HEK293 (cell line): ENCODE measurements around the gene NOS1AP.

Experiments used
- CTCF ChIP-seq: fragments of 450-650 bp; formaldehyde crosslinking; IDR thresholded peaks from 2 replicates; pipeline ENCODE4 v1.5.1; 2016; ENCODE audit warnings: missing biosample characterization, missing genetic modification characterization
- OSR2 ChIP-seq: fragments of 450-650 bp; formaldehyde crosslinking; IDR thresholded peaks from 2 replicates; pipeline ENCODE4 v1.5.1; 2016; ENCODE audit warnings: missing biosample characterization, missing genetic modification characterization
- OVOL3 ChIP-seq: fragments of 450-650 bp; formaldehyde crosslinking; IDR thresholded peaks from 2 replicates; pipeline ENCODE4 v1.5.1; 2016; ENCODE audit warnings: missing biosample characterization, missing genetic modification characterization
- SCRT1 ChIP-seq: fragments of 450-650 bp; formaldehyde crosslinking; IDR thresholded peaks from 2 replicates; pipeline ENCODE4 v1.5.1; 2016; ENCODE audit warnings: missing biosample characterization, missing genetic modification characterization, borderline replicate concordance
- WT1 ChIP-seq: fragments of 450-650 bp; formaldehyde crosslinking; IDR thresholded peaks from 2 replicates; pipeline ENCODE4 v1.5.1; 2016; ENCODE audit warnings: missing biosample characterization, missing genetic modification characterization
- YY1 ChIP-seq: fragments of 450-650 bp; formaldehyde crosslinking; IDR thresholded peaks from 2 replicates; pipeline ENCODE4 v1.5.1; 2018; ENCODE audit warnings: missing biosample characterization, missing genetic modification characterization
- ZBTB48 ChIP-seq: fragments of 450-650 bp; formaldehyde crosslinking; IDR thresholded peaks from 2 replicates; pipeline ENCODE4 v1.5.1; 2016; ENCODE audit warnings: missing biosample characterization, missing genetic modification characterization
- ZEB2 ChIP-seq: fragments of 450-650 bp; formaldehyde crosslinking; IDR thresholded peaks from 2 replicates; pipeline ENCODE4 v1.5.1; 2016; ENCODE audit warnings: missing biosample characterization, missing genetic modification characterization
- ZIC2 ChIP-seq: fragments of 450-650 bp; formaldehyde crosslinking; IDR thresholded peaks from 2 replicates; pipeline ENCODE4 v1.5.1; 2016; ENCODE audit warnings: missing biosample characterization, missing genetic modification characterization
- ZNF16 ChIP-seq: fragments of 450-650 bp; formaldehyde crosslinking; IDR thresholded peaks from 2 replicates; pipeline ENCODE4 v1.5.1; 2016; ENCODE audit warnings: low read depth, missing biosample characterization, missing genetic modification characterization
- ZNF174 ChIP-seq: fragments of 450-650 bp; formaldehyde crosslinking; IDR thresholded peaks from 2 replicates; pipeline ENCODE4 v1.5.0; 2017; ENCODE audit warnings: missing biosample characterization, mild to moderate bottlenecking, missing genetic modification characterization
- ZNF223 ChIP-seq: fragments of 450-650 bp; formaldehyde crosslinking; IDR thresholded peaks from 2 replicates; pipeline ENCODE4 v1.5.1; 2016; ENCODE audit warnings: missing biosample characterization, missing genetic modification characterization
- ZNF248 ChIP-seq: fragments of 450-650 bp; formaldehyde crosslinking; IDR thresholded peaks from 2 replicates; pipeline ENCODE4 v1.5.1; 2017; ENCODE audit warnings: missing biosample characterization, missing genetic modification characterization
- ZNF302 ChIP-seq: fragments of 450-650 bp; formaldehyde crosslinking; IDR thresholded peaks from 2 replicates; pipeline ENCODE4 v1.5.1; 2016; ENCODE audit warnings: missing biosample characterization, missing genetic modification characterization, low read depth
- ZNF324 ChIP-seq: fragments of 450-650 bp; formaldehyde crosslinking; IDR thresholded peaks from 2 replicates; pipeline ENCODE4 v1.5.1; 2016; ENCODE audit warnings: missing biosample characterization, missing genetic modification characterization
- ZNF335 ChIP-seq: fragments of 450-650 bp; formaldehyde crosslinking; conservative IDR thresholded peaks from 2 replicates; pipeline ENCODE4 v1.5.1; 2016; ENCODE audit warnings: missing biosample characterization, missing genetic modification characterization
- ZNF341 ChIP-seq: fragments of 450-650 bp; formaldehyde crosslinking; IDR thresholded peaks from 2 replicates; pipeline ENCODE4; 2016; ENCODE audit warnings: low read depth, missing biosample characterization, missing genetic modification characterization
- ZNF350 ChIP-seq: fragments of 450-650 bp; formaldehyde crosslinking; IDR thresholded peaks from 2 replicates; pipeline ENCODE4 v1.5.0; 2017; ENCODE audit warnings: missing biosample characterization, mild to moderate bottlenecking, missing genetic modification characterization
- ZNF394 ChIP-seq: fragments of 450-650 bp; formaldehyde crosslinking; IDR thresholded peaks from 2 replicates; pipeline ENCODE4 v1.5.1; 2016; ENCODE audit warnings: missing biosample characterization, missing genetic modification characterization, mild to moderate bottlenecking, moderate library complexity, borderline replicate concordance
- ZNF423 ChIP-seq: fragments of 450-650 bp; formaldehyde crosslinking; IDR thresholded peaks from 2 replicates; pipeline ENCODE4 v1.5.1; 2016; ENCODE audit warnings: missing biosample characterization, missing genetic modification characterization
- ZNF426 ChIP-seq: fragments of 450-650 bp; formaldehyde crosslinking; IDR thresholded peaks from 2 replicates; pipeline ENCODE4 v1.5.1; 2017; ENCODE audit warnings: missing biosample characterization, missing genetic modification characterization, mild to moderate bottlenecking, inconsistent platforms, moderate library complexity
- ZNF707 ChIP-seq: fragments of 450-650 bp; formaldehyde crosslinking; IDR thresholded peaks from 2 replicates; pipeline ENCODE4 v1.5.1; 2016; ENCODE audit warnings: missing biosample characterization, missing genetic modification characterization
- ZNF776 ChIP-seq: fragments of 450-650 bp; formaldehyde crosslinking; IDR thresholded peaks from 2 replicates; pipeline ENCODE4 v1.5.0; 2017; ENCODE audit warnings: missing biosample characterization, missing genetic modification characterization, borderline replicate concordance
- TF ChIP-seq, protein P1 (sequence below): fragments of 450-650 bp; formaldehyde crosslinking; IDR thresholded peaks from 2 replicates; pipeline ENCODE4 v1.5.1; 2017; ENCODE audit warnings: missing biosample characterization, missing genetic modification characterization
- TF ChIP-seq, protein P2 (sequence below): fragments of 450-650 bp; formaldehyde crosslinking; IDR thresholded peaks from 2 replicates; pipeline ENCODE4 v1.5.1; 2016; ENCODE audit warnings: missing biosample characterization, missing genetic modification characterization
- TF ChIP-seq, protein P3 (sequence below): fragments of 450-650 bp; formaldehyde crosslinking; IDR thresholded peaks from 2 replicates; pipeline ENCODE4 v1.5.1; 2016; ENCODE audit warnings: missing biosample characterization, missing genetic modification characterization
- TF ChIP-seq, protein P4 (sequence below): fragments of 450-650 bp; formaldehyde crosslinking; conservative IDR thresholded peaks from 2 replicates; pipeline ENCODE4 v1.5.1; 2016; ENCODE audit warnings: low read depth, missing biosample characterization, missing genetic modification characterization

Gene NOS1AP

GRCh38 chr1:162069334-162070093 is at the start of gene NOS1AP (continued):
- TF ChIP-seq ZNF174 (tag by site-specific recombination), result no peak
- TF ChIP-seq, protein P1, sequence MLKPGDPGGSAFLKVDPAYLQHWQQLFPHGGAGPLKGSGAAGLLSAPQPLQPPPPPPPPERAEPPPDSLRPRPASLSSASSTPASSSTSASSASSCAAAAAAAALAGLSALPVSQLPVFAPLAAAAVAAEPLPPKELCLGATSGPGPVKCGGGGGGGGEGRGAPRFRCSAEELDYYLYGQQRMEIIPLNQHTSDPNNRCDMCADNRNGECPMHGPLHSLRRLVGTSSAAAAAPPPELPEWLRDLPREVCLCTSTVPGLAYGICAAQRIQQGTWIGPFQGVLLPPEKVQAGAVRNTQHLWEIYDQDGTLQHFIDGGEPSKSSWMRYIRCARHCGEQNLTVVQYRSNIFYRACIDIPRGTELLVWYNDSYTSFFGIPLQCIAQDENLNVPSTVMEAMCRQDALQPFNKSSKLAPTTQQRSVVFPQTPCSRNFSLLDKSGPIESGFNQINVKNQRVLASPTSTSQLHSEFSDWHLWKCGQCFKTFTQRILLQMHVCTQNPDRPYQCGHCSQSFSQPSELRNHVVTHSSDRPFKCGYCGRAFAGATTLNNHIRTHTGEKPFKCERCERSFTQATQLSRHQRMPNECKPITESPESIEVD (tag by site-specific recombination), result no peak
- TF ChIP-seq ZNF426, result no peak
- TF ChIP-seq ZNF776 (tag by site-specific recombination), result no peak
- no peak for TF ChIP-seq ZNF223 (tag by site-specific recombination)
- TF ChIP-seq SCRT1 (tag by site-specific recombination), result no peak
- TF ChIP-seq ZNF16 (tag by site-specific recombination), result no peak
- TF ChIP-seq, protein P2, sequence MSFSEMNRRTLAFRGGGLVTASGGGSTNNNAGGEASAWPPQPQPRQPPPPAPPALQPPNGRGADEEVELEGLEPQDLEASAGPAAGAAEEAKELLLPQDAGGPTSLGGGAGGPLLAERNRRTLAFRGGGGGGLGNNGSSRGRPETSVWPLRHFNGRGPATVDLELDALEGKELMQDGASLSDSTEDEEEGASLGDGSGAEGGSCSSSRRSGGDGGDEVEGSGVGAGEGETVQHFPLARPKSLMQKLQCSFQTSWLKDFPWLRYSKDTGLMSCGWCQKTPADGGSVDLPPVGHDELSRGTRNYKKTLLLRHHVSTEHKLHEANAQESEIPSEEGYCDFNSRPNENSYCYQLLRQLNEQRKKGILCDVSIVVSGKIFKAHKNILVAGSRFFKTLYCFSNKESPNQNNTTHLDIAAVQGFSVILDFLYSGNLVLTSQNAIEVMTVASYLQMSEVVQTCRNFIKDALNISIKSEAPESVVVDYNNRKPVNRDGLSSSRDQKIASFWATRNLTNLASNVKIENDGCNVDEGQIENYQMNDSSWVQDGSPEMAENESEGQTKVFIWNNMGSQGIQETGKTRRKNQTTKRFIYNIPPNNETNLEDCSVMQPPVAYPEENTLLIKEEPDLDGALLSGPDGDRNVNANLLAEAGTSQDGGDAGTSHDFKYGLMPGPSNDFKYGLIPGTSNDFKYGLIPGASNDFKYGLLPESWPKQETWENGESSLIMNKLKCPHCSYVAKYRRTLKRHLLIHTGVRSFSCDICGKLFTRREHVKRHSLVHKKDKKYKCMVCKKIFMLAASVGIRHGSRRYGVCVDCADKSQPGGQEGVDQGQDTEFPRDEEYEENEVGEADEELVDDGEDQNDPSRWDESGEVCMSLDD (tag by site-specific recombination), result no peak
- TF ChIP-seq OVOL3 (tag by site-specific recombination), result no peak
- TF ChIP-seq, protein P3, sequence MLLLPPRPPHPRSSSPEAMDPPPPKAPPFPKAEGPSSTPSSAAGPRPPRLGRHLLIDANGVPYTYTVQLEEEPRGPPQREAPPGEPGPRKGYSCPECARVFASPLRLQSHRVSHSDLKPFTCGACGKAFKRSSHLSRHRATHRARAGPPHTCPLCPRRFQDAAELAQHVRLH (tag by site-specific recombination), result no peak
- TF ChIP-seq ZNF335 (tag by site-specific recombination), result peak; percentile 93
- TF ChIP-seq ZEB2, result peak; percentile 74
- no peak for TF ChIP-seq YY1 (tag by site-specific recombination)
- TF ChIP-seq ZNF324, result no peak
- no peak for TF ChIP-seq ZNF394 (tag by site-specific recombination)
- TF ChIP-seq, protein P4, sequence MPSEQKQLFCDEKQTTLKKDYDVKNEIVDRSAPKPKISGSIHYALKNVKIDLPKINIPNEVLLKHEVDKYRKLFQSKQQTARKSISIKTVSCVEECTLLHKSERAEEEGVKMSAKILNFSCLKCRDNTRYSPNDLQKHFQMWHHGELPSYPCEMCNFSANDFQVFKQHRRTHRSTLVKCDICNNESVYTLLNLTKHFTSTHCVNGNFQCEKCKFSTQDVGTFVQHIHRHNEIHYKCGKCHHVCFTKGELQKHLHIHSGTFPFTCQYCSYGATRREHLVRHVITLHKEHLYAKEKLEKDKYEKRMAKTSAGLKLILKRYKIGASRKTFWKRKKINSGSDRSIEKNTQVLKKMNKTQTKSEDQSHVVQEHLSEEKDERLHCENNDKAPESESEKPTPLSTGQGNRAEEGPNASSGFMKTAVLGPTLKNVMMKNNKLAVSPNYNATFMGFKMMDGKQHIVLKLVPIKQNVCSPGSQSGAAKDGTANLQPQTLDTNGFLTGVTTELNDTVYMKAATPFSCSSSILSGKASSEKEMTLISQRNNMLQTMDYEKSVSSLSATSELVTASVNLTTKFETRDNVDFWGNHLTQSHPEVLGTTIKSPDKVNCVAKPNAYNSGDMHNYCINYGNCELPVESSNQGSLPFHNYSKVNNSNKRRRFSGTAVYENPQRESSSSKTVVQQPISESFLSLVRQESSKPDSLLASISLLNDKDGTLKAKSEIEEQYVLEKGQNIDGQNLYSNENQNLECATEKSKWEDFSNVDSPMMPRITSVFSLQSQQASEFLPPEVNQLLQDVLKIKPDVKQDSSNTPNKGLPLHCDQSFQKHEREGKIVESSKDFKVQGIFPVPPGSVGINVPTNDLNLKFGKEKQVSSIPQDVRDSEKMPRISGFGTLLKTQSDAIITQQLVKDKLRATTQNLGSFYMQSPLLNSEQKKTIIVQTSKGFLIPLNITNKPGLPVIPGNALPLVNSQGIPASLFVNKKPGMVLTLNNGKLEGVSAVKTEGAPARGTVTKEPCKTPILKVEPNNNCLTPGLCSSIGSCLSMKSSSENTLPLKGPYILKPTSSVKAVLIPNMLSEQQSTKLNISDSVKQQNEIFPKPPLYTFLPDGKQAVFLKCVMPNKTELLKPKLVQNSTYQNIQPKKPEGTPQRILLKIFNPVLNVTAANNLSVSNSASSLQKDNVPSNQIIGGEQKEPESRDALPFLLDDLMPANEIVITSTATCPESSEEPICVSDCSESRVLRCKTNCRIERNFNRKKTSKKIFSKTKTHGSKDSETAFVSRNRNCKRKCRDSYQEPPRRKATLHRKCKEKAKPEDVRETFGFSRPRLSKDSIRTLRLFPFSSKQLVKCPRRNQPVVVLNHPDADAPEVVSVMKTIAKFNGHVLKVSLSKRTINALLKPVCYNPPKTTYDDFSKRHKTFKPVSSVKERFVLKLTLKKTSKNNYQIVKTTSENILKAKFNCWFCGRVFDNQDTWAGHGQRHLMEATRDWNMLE (tag by site-specific recombination), result no peak
- TF ChIP-seq WT1, result no peak
- peak; percentile 59 for TF ChIP-seq OSR2 (tag by site-specific recombination)
- TF ChIP-seq ZNF423 (tag by site-specific recombination), result no peak
- TF ChIP-seq CTCF (tag by site-specific recombination), result no peak
- TF ChIP-seq ZBTB48 (tag by site-specific recombination), result peak; percentile 83
- no peak for TF ChIP-seq ZNF302
- no peak for TF ChIP-seq ZNF350 (tag by site-specific recombination)
- peak; percentile 69 for TF ChIP-seq ZNF341 (tag by site-specific recombination)
- no peak for TF ChIP-seq ZNF707
- no peak for TF ChIP-seq ZNF248
- TF ChIP-seq ZIC2 (tag by site-specific recombination), result no peak
